ENCODE measurements around the gene GPBAR1.

DNA sequence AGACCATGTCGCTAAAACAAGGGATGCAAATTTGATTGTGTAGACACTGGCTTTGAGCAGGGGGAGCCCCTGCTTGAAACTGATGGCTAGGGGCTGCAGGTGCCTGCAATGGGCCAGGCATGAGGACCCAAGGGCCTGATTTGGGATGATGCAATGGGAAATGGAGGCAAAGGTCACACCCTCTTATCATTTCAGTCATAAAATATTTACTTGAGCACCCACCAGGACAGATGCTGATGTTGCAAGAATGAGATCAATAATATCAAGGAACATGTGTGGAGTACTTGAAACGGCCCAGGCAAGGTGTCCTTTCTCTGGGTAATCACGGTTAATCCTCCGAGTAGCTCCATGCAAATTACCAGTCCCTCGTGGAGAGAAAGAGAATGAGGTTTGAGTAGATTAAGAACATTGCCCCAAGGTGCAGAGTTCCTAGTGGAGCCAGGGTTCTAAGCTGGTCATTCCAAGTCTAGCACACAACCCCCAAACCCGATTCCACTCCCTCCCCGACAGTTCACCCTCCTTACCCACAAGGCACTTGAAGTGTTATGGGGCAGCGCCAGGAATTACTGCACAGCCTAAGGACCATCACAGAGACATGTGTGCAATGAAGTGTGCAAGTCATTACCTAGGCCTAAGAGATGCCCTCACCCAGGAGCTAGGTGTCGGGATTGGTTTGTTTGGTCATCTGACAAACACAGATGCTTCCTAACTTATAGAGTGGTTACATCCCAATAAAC lies 45.5 kb downstream of the GPBAR1 start:
- TF ChIP-seq FOSL2 (IDR thresholded peaks at IDR 0.05; ENCODE audit: borderline replicate concordance, low read depth): no peak
- TF ChIP-seq, protein P1, sequence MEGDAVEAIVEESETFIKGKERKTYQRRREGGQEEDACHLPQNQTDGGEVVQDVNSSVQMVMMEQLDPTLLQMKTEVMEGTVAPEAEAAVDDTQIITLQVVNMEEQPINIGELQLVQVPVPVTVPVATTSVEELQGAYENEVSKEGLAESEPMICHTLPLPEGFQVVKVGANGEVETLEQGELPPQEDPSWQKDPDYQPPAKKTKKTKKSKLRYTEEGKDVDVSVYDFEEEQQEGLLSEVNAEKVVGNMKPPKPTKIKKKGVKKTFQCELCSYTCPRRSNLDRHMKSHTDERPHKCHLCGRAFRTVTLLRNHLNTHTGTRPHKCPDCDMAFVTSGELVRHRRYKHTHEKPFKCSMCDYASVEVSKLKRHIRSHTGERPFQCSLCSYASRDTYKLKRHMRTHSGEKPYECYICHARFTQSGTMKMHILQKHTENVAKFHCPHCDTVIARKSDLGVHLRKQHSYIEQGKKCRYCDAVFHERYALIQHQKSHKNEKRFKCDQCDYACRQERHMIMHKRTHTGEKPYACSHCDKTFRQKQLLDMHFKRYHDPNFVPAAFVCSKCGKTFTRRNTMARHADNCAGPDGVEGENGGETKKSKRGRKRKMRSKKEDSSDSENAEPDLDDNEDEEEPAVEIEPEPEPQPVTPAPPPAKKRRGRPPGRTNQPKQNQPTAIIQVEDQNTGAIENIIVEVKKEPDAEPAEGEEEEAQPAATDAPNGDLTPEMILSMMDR (IDR thresholded peaks at IDR 0.05): no peak
- TF ChIP-seq, protein P2, sequence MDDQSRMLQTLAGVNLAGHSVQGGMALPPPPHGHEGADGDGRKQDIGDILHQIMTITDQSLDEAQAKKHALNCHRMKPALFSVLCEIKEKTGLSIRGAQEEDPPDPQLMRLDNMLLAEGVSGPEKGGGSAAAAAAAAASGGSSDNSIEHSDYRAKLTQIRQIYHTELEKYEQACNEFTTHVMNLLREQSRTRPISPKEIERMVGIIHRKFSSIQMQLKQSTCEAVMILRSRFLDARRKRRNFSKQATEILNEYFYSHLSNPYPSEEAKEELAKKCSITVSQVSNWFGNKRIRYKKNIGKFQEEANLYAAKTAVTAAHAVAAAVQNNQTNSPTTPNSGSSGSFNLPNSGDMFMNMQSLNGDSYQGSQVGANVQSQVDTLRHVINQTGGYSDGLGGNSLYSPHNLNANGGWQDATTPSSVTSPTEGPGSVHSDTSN (IDR thresholded peaks at IDR 0.05): no peak
- TF ChIP-seq SIN3A (IDR thresholded peaks at IDR 0.05; ENCODE audit: borderline replicate concordance, low read depth, low read length): no peak
- TF ChIP-seq MXI1 (IDR thresholded peaks at IDR 0.05; ENCODE audit: low read depth, low read length): no peak
- TF ChIP-seq RFX5 (IDR thresholded peaks at IDR 0.05; ENCODE audit: low read length): no peak

Measured in SK-N-SH (cell line).